Measurements from ENCODE around the gene SMC1A. TPM values are rescaled to one million over a fixed set of nuclear protein-coding genes. Genes with fewer than 3 reads are reported as not detected.

The SMC1A gene
- total RNA-seq, 1 donor from 2014 or later = 55.6 TPM

DNA sequence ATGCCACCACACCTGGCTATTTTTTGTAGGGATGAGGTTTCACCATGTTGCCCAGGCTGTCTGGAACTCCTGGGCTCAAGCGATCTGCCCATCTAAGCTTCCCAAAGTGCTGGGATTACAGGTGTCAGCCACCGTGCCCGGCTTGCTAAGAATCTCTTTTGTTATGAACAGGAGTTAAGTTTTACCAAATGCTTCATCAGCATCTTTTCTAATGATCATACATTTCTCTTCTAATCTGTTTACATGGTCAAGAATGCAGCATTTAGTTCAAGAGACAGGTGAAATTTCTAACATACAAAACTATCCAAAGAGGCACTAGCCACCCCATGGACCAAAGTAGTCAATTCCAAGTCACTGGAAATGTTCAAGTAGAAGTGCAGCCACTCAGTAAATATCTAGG, 88.6 kb downstream of the SMC1A start:
- peaks cover 4% of the 10 kb centered on the region for H3K4me1 Mint-ChIP-seq (ENCODE audit: unreplicated experiment)
- H3K27me3 Mint-ChIP-seq (ENCODE audit: unreplicated experiment) = peaks cover 4% of the 10 kb centered on the region
- H3K36me3 Mint-ChIP-seq (ENCODE audit: low read depth, unreplicated experiment) = no peaks in the 10 kb centered on the region
- H3K9me3 Mint-ChIP-seq (ENCODE audit: unreplicated experiment) = no peaks in the 10 kb centered on the region
- no peak overlapping the region for H3K4me3 Mint-ChIP-seq (ENCODE audit: unreplicated experiment)
- TF ChIP-seq, protein P1, sequence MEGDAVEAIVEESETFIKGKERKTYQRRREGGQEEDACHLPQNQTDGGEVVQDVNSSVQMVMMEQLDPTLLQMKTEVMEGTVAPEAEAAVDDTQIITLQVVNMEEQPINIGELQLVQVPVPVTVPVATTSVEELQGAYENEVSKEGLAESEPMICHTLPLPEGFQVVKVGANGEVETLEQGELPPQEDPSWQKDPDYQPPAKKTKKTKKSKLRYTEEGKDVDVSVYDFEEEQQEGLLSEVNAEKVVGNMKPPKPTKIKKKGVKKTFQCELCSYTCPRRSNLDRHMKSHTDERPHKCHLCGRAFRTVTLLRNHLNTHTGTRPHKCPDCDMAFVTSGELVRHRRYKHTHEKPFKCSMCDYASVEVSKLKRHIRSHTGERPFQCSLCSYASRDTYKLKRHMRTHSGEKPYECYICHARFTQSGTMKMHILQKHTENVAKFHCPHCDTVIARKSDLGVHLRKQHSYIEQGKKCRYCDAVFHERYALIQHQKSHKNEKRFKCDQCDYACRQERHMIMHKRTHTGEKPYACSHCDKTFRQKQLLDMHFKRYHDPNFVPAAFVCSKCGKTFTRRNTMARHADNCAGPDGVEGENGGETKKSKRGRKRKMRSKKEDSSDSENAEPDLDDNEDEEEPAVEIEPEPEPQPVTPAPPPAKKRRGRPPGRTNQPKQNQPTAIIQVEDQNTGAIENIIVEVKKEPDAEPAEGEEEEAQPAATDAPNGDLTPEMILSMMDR (IDR thresholded peaks at IDR 0.05; ENCODE audit: unreplicated experiment) = no peak
- no peak for DNase-seq (ENCODE audit: low spot score)
- H3K27ac Mint-ChIP-seq (ENCODE audit: unreplicated experiment) = no peak overlapping the region

DNA sequence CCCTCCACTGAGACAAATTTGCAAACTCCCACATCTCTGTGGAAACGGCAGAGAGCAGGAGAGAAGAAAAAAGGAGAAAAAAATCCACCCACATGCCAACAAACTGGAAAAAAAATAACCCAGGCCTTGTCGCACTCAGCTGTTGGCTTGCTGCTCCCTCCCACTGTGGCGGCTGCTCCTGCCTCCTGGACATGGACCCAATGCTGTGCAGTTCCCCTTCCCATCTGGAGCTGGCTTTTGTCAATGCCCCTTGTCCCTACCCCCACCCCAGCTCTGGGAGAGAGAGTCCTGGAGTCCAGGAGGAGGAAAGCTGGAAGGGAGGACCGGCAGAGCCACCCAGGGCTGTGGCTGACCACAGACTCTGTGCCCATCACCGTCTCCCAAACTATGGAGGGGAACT, 90.2 kb downstream of the SMC1A start:
- no peak for DNase-seq (ENCODE audit: low spot score)
- peaks cover 13% of the 10 kb centered on the region for H3K4me1 Mint-ChIP-seq (ENCODE audit: unreplicated experiment)
- H3K27ac Mint-ChIP-seq (ENCODE audit: unreplicated experiment) = no peak overlapping the region
- H3K4me3 Mint-ChIP-seq (ENCODE audit: unreplicated experiment) = no peak overlapping the region
- no peaks in the 10 kb centered on the region for H3K9me3 Mint-ChIP-seq (ENCODE audit: unreplicated experiment)
- H3K36me3 Mint-ChIP-seq (ENCODE audit: low read depth, unreplicated experiment) = no peaks in the 10 kb centered on the region
- TF ChIP-seq, protein P1 (IDR thresholded peaks at IDR 0.05; ENCODE audit: unreplicated experiment) = no peak
- H3K27me3 Mint-ChIP-seq (ENCODE audit: unreplicated experiment) = peaks cover 4% of the 10 kb centered on the region

DNA sequence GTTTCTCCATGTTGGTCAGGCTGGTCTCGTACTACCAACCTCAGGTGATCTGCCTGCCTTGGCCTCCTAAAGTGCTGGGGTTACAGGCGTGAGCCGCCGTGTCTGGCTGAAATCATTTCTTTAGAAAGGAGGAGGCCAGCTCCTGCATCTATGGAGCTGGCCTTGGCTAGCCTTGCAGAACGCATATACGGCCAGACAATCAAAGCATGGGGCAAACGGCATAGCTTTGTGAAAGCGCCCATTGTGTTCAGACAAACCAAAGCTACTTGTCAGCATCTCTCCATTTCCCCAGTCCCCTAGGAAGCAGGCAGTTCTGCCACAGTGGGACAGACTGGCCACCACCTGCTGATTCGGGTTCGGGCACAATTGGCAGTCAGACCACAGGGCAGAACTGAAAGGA, 92.1 kb downstream of the SMC1A start:
- Mint-ChIP-seq H3K36me3 (ENCODE audit: low read depth, unreplicated experiment) (no peaks in the 10 kb centered on the region), H3K4me1 (ENCODE audit: unreplicated experiment) (peaks cover 16% of the 10 kb centered on the region), H3K27me3 (ENCODE audit: unreplicated experiment) (peaks cover 4% of the 10 kb centered on the region), H3K4me3 (ENCODE audit: unreplicated experiment) (no peak overlapping the region), H3K9me3 (ENCODE audit: unreplicated experiment) (no peaks in the 10 kb centered on the region), H3K27ac (ENCODE audit: unreplicated experiment) (no peak overlapping the region)
- TF ChIP-seq, protein P1 (IDR thresholded peaks at IDR 0.05; ENCODE audit: unreplicated experiment) = no peak
- no peak for DNase-seq (ENCODE audit: low spot score)

DNA sequence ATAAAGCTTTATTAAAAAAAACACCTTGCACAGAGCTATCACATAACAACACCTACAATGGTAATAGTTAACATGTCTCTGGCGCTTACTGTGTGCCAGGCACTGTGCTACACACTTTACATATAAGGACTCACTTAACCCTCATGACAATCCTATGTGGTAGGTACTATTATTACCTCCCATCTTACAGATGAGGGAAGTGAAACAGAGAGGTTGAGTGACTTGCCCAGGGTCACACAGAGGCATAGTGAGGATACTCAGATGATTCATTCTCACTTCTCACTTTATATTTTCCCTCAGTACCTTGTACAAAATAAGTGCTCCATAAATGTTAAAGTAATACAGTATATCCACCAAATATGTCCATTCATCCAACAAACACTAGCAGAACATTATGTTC, 97.7 kb downstream of the SMC1A start:
- no peaks in the 10 kb centered on the region for H3K9me3 Mint-ChIP-seq (ENCODE audit: unreplicated experiment)
- no peaks in the 10 kb centered on the region for H3K36me3 Mint-ChIP-seq (ENCODE audit: low read depth, unreplicated experiment)
- no peak overlapping the region for H3K4me3 Mint-ChIP-seq (ENCODE audit: unreplicated experiment)
- TF ChIP-seq, protein P1 (IDR thresholded peaks at IDR 0.05; ENCODE audit: unreplicated experiment) = no peak
- peaks cover 8% of the 10 kb centered on the region for H3K27me3 Mint-ChIP-seq (ENCODE audit: unreplicated experiment)
- no peak for DNase-seq (ENCODE audit: low spot score)
- H3K27ac Mint-ChIP-seq (ENCODE audit: unreplicated experiment) = no peak overlapping the region
- peaks cover 23% of the 10 kb centered on the region for H3K4me1 Mint-ChIP-seq (ENCODE audit: unreplicated experiment)

Small RNAs within 50 kb of the gene (microRNA-seq; reads per million reads assigned to microRNA genes)
- gene MIR6857 (ENCODE audit: unreplicated experiment) = 0.83 reads per million, percentile 7 among the genes with 10 or more reads in this experiment

Other genes starting within 250 kb of the SMC1A start
- gene KDM5C, start 197.4 kb downstream of the SMC1A start, total RNA-seq (ENCODE audit: unreplicated experiment) = 132 TPM
- 38.9 TPM for gene IQSEC2, start 141.1 kb downstream of the SMC1A start, total RNA-seq (ENCODE audit: unreplicated experiment)
- gene RIBC1, start 219 bp upstream of the SMC1A start, total RNA-seq (ENCODE audit: unreplicated experiment) = 0.97 TPM
- gene HSD17B10, start 11.7 kb upstream of the SMC1A start, total RNA-seq (ENCODE audit: unreplicated experiment) = 81.1 TPM